Activated T-helper 2 cell treated with anti-CD3 and anti-CD28 coated beads, Interferon-gamma antibody, Interleukin-2, Interleukin-4, amounts not matched to agents 10 μg/mL and 5 μg/mL and 100 μg/mL, durations not matched to agents 14 hours and 24 hours and 36 hours (primary cell): ENCODE results near the gene TAF10. TPM values are rescaled to one million over a fixed set of nuclear protein-coding genes. Genes with fewer than 3 reads are reported as not detected.

Experiments
- DNase-seq: peaks from one replicate; pipeline ENCODE4 v3.0.0; 2021; ENCODE audit warnings: low spot score
- H3K27ac Mint-ChIP-seq: one replicate; pipeline ENCODE4 v1.8.0; 2021; ENCODE audit warnings: mixed read lengths
- H3K27me3 Mint-ChIP-seq: one replicate; pipeline ENCODE4 v1.8.0; 2021; ENCODE audit warnings: low read depth, mixed read lengths
- H3K36me3 Mint-ChIP-seq: one replicate; pipeline ENCODE4 v1.8.0; 2021; ENCODE audit warnings: low read depth, mixed read lengths
- H3K4me1 Mint-ChIP-seq: one replicate; pipeline ENCODE4 v1.8.0; 2021; ENCODE audit warnings: low read depth, mixed read lengths
- H3K4me3 Mint-ChIP-seq: one replicate; pipeline ENCODE4 v1.8.0; 2021; ENCODE audit warnings: low read depth, mild to moderate bottlenecking, moderate library complexity, mixed read lengths
- H3K9me3 Mint-ChIP-seq: one replicate; pipeline ENCODE4 v1.8.0; 2021; ENCODE audit warnings: mixed read lengths
- intact Hi-C: fragments of 100-400 bp; cut with micrococcal nuclease; formaldehyde crosslinking; loops from one replicate; pipeline ENCODE4 v1.15.1; 2023
- total RNA-seq: library from RNA; stranded (reverse); gene quantifications from 2 replicates; pipeline ENCODE4 v1.2.3, GENCODE V29; 2022

TAF10 gene
- total RNA-seq, 1 donor from 2014 or later, result 134 TPM

DNA sequence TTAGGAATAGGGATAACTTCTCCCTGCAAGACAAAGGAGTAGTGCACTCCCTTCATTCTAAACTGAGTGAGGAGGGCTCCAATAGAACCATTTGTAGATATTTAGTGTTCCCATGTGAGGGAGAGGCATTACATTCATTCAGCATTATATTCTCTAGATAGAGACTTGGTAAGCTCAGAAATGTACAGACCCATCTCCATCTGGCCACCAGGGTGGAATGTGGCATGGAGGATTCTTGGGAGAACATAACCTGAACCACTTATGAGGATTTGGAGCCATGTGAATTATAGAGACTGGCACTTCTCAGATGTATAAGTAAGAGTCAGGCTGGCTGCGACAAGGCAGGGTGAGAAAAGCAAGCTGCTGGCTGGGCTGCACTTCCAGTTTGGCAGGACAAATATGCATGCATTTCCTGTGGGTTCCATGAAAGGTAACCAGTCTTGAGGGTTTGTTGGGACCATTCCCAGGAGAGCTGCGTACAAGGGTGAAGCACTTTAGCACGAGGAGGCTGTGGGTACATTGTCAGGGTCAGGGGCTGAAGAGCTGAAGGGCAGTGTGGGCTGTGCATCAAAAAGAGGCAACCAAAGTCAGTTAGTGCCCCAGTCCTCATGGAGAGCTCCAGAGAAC, 17.8 kb downstream of the TAF10 start:
- Mint-ChIP-seq H3K27ac (no peak overlapping the region), H3K4me1 (peaks cover 12% of the 10 kb centered on the region), H3K27me3 (no peaks in the 10 kb centered on the region), H3K9me3 (no peaks in the 10 kb centered on the region), H3K36me3 (peaks cover 65% of the 10 kb centered on the region), H3K4me3 (no peak overlapping the region)
- intact Hi-C loops, result no loop called here
- no peak for DNase-seq

DNA sequence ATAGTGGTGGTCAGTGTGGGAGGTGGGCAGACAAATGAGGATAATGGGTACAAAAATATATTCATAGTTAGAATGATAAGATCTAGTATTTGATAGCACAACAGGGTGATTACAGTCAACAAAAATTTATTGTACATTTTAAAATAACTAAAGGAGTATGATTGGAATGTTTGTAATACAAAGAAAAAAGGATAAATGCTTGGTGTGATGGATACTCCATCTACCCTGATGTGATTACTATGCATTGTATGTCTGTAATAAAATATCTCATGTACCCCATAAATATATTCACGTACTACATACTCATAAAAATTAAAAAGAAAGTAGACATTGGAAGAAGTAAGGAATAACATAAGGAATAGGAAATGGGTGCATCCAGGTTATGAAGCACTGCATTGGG, 24.0 kb downstream of the TAF10 start:
- peaks cover 21% of the 10 kb centered on the region for H3K9me3 Mint-ChIP-seq
- DNase-seq, result no peak
- no peak overlapping the region for H3K27ac Mint-ChIP-seq
- H3K4me3 Mint-ChIP-seq, result no peak overlapping the region
- H3K27me3 Mint-ChIP-seq, result no peaks in the 10 kb centered on the region
- no peaks in the 10 kb centered on the region for H3K4me1 Mint-ChIP-seq
- peaks cover 45% of the 10 kb centered on the region for H3K36me3 Mint-ChIP-seq
- intact Hi-C loops, result no loop called here

DNA sequence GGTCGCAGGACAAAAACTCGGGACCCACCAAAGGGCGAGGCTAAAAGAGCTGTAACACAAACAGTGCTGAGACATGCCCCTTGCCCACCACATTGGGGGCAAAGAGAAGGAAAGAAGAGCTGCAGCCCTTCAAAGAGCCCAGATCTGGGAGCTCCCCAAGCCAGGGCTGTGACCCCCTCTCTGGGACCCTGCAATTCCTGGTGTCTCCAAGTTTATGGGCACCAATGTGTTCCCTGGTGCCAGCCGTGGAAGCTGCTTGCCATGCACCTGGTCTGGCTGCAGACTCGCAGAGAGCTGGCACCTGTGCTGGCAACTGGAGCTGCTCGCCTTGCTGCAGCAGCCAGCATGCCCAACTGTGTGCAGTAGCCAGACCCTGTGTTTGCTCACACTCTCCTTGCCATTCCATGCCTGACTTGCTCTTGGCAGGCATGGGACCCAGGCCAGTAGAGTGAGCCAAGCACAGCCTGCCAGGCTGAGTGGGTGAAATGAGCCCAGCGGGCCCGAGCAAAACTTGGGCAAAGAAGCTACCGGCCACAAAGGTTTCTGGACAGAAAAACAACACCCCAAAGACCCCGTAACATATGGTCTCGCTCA, 24.6 kb downstream of the TAF10 start:
- H3K4me1 Mint-ChIP-seq, result no peaks in the 10 kb centered on the region
- no peak overlapping the region for H3K4me3 Mint-ChIP-seq
- peaks cover 47% of the 10 kb centered on the region for H3K36me3 Mint-ChIP-seq
- H3K27ac Mint-ChIP-seq, result no peak overlapping the region
- intact Hi-C loops, result no loop called here
- H3K27me3 Mint-ChIP-seq, result no peaks in the 10 kb centered on the region
- no peak for DNase-seq
- peaks cover 24% of the 10 kb centered on the region for H3K9me3 Mint-ChIP-seq

DNA sequence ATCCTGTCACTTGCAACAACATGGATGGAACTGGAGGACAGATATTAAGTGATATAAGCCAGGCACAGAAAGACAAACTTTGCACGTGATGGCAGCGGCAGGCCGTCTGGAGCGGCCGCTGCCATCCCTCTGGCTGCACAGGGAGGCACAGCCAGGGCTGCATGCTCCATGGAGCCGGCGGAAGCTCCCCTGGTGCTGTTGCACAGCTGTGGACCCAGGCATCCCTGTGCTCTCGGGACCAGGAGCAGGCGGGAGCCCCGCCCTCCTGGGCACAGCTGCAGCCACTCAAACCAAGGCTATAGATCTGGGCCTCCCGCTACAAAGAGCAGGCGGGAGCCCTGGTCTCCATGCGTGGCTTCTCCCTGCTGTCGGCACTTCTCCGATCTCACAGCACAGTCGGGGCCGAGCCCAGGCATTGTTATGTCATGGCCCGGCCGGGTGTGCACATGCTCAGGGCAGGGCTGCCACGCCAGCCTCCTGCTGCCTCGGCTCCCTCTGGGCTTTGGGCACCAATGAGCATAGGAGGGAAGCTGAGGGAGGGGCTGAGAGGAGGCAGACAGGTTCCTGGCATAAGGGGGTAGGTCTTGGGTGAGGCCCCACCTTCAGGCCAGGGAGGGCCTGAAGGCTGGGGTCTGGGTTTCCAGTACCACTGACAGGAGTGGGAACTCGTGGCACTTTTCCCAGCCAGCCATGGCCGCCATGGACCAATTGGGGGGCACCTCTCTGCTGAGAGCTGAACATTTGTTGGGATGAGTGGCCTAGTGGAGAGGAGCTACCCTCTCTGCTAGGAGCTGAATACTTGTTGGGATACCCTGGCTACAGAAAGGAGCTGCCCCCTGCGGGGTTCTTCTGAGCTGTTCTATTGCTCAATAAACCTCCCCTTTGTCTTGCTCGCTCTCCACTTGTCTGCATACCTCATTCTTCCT, 25.3 kb downstream of the TAF10 start:
- H3K4me3 Mint-ChIP-seq, result no peak overlapping the region
- H3K27ac Mint-ChIP-seq, result no peak overlapping the region
- H3K9me3 Mint-ChIP-seq, result peaks cover 28% of the 10 kb centered on the region
- no peaks in the 10 kb centered on the region for H3K27me3 Mint-ChIP-seq
- H3K36me3 Mint-ChIP-seq, result peaks cover 45% of the 10 kb centered on the region
- intact Hi-C loops, result no loop called here
- no peaks in the 10 kb centered on the region for H3K4me1 Mint-ChIP-seq
- no peak for DNase-seq

DNA sequence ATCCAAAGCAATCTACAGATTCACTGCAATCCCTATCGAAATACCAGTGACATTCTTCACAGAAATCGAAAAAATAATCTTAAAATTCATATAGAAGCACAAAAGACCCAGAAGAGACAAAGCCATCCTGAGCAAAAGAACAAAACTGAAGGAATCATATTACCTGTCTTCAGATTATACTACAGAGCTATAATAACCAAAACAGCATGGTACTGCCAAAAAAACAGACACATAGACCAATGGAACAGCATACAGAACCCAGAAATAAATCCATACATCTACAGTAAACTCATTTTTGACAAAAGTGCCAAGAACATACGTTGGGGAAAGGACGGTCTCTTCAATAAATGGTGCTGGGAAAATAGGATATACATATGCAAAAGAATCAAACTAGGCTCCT, 27.5 kb downstream of the TAF10 start:
- DNase-seq, result no peak
- no peaks in the 10 kb centered on the region for H3K4me1 Mint-ChIP-seq
- intact Hi-C loops, result no loop called here
- H3K36me3 Mint-ChIP-seq, result peaks cover 44% of the 10 kb centered on the region
- H3K27ac Mint-ChIP-seq, result no peak overlapping the region
- H3K9me3 Mint-ChIP-seq, result peaks cover 28% of the 10 kb centered on the region
- H3K4me3 Mint-ChIP-seq, result no peak overlapping the region
- H3K27me3 Mint-ChIP-seq, result no peaks in the 10 kb centered on the region

DNA sequence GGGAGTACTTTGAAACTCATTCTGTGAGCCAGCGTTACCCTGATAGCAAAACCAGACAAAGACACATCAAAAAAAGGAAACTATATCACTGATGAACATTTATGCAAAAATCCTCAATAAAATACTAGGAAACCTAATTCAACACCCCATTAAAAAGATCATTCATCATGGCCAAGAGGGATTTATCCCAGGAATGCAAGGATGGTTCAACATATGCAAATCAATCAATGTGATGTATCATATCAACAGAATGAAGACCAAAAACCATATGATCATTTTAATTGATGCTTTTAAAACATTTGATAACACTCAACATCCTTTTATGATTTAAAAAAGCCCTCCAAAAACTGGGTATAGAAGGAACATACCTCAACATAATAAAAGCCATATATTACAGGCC, 28.4 kb downstream of the TAF10 start:
- Mint-ChIP-seq H3K9me3 (peaks cover 28% of the 10 kb centered on the region), H3K4me1 (no peaks in the 10 kb centered on the region), H3K27ac (no peak overlapping the region), H3K36me3 (peaks cover 44% of the 10 kb centered on the region), H3K27me3 (no peaks in the 10 kb centered on the region), H3K4me3 (no peak overlapping the region)
- no peak for DNase-seq
- intact Hi-C loops, result no loop called here

DNA sequence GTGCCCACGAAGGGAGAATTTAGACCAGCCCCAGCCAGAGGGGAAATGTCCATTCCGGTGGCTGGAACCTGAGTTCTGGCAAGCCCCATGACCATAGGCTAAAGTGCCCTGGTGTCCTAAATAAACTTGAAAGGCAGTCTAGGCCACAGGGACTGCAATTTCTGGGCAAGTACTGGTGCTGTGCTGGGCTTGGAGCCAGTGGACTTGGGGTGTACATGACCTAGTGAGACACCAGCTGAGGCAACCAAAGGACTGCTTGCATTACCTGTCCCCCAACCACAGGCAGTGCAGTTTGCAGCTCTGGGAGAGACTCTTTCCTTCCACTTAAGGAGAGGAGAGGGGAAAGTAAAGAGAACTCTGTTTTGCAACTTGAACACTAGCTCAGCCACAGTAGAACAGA, 32.3 kb downstream of the TAF10 start:
- Mint-ChIP-seq H3K36me3 (peaks cover 34% of the 10 kb centered on the region), H3K27me3 (no peaks in the 10 kb centered on the region), H3K27ac (no peak overlapping the region), H3K9me3 (peaks cover 24% of the 10 kb centered on the region), H3K4me1 (no peaks in the 10 kb centered on the region), H3K4me3 (no peak overlapping the region)
- DNase-seq, result no peak
- intact Hi-C loops, result no loop called here

DNA sequence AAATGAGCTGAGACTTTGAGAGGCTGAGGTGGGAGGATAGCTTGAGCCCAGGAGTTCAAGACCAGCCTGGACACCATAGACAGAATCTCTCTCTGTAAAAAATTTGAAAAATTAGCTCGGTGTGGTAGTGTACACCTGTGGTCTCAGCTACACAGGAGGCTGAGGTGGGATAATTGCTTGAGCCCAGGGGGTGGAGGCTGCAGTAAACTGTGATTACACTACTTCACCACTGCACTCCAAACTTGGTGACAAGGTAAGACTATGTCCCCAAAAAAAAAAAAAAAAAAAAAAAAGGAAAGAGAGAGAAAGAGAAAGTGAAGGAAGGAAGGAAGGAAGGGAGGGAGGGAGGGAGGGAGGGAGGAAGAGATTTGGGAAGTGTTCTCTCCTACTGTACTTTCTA, 33.9 kb downstream of the TAF10 start:
- intact Hi-C loops, result no loop called here

DNA sequence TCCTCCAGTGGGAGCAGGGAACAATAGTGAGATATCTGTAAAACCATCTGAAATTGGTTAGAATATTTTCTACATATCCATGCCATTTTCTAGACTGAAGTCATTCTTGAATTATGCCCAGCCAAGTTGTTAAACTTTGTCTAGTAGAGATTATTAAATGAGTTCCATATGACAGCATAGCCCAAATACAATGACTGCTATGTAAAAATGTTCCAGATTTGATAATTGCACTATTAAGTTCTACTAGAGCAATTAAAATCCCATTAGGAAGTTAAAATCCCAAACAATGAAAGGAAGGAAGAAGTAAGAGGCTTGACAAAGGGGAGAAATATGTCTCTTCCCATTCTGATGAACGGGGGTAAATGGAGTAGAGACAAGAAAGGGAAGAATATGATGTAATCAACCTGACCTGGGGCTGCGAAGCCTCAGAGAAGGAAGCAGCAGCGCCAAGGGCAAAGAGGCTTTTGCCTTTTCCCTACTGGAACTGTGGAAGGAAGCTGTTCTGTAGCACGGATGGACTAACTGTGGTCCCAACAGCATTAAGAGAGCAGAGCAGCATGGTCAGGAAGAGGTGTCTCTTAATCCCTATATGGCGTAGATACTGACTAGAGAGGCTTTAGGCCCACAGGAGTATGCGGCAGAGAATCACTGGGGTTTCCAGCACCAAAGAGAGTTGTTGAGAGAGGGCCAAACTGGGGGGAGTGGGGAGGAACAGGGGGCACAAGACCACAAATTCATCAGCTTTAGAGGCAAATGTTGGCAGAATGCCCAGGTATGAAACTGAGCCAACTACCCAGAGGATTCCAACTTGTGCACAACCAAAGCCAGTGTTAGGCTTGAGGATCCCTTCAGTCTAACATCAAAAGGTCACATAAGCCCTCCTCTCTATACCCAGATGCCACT, 35.3 kb downstream of the TAF10 start:
- no peak overlapping the region for H3K27ac Mint-ChIP-seq
- peaks cover 6% of the 10 kb centered on the region for H3K36me3 Mint-ChIP-seq
- H3K4me1 Mint-ChIP-seq, result no peaks in the 10 kb centered on the region
- intact Hi-C loops, result no loop called here
- H3K9me3 Mint-ChIP-seq, result no peaks in the 10 kb centered on the region
- no peak overlapping the region for H3K4me3 Mint-ChIP-seq
- no peak for DNase-seq
- H3K27me3 Mint-ChIP-seq, result no peaks in the 10 kb centered on the region

More for the DNA sequence above, 33.9 kb downstream of the TAF10 start:
- no peak for DNase-seq
- Mint-ChIP-seq H3K4me1 (no peaks in the 10 kb centered on the region), H3K27ac (no peak overlapping the region), H3K9me3 (peaks cover 9% of the 10 kb centered on the region), H3K4me3 (no peak overlapping the region), H3K36me3 (peaks cover 18% of the 10 kb centered on the region), H3K27me3 (no peaks in the 10 kb centered on the region)

DNA sequence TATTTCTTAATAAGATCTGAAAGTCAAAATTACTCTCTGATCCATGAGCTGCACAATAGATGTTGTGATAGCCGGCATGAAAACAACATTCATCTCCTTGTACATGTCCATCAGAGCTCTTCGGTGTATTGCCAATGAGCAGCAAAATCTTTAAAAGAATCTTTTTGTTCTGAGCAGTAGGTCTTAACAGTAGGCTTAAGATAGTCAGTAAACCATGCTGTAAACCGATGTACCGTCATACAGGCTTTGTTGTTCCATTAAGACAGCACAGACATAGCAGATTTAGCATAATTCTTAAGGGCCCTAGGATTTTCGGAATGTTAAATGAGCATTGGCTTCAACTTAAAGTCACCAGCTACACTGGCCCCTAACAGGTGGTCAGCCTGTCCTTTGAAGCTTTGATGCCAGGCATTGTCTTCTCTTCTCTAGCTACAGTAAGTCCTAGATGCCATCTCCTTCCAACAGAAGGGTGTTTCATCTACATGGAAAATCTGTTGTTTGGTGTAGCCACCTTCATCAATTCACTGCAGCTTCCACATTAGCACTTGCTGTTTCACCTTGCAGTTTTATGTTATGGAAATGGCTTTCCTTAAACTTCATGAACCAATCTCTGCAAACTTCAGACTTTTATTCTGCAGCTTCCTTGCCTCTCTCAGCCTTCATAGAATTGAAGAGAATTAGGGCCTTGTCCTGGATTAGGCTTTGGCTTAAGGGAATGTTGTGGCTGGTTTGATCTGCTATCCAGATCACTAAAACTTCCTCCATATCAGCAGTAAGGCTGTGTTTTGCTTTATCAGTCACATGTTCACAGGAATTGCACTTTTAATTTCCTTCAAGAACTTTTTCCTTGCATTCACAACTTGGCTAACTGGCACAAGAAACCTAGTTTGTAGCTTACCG, 37.0 kb downstream of the TAF10 start:
- DNase-seq, result no peak
- H3K36me3 Mint-ChIP-seq, result no peaks in the 10 kb centered on the region
- H3K27ac Mint-ChIP-seq, result no peak overlapping the region
- no peaks in the 10 kb centered on the region for H3K27me3 Mint-ChIP-seq
- intact Hi-C loops, result no loop called here
- H3K4me1 Mint-ChIP-seq, result no peaks in the 10 kb centered on the region
- H3K9me3 Mint-ChIP-seq, result no peaks in the 10 kb centered on the region
- no peak overlapping the region for H3K4me3 Mint-ChIP-seq

DNA sequence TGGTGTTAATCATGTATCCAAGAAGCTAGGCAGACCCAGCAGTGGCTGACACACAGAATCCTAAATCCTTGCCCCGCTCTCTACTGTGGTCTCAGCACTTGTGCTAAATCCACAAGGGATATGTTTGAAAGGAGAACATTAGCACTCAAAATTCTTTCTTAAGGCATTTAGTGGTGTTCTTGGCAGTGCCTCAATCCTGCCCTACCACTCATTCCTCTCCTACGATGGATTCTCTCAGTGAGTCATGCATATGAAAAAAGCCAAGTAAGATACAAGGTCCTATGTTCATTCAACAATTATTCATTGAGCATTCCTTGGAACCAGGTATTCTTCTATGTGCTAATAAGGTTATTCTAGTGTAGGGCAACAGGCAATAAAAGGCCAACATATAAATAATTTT, 39.8 kb downstream of the TAF10 start:
- Mint-ChIP-seq H3K4me3 (no peak overlapping the region), H3K27me3 (no peaks in the 10 kb centered on the region), H3K4me1 (no peaks in the 10 kb centered on the region), H3K27ac (no peak overlapping the region), H3K9me3 (no peaks in the 10 kb centered on the region), H3K36me3 (no peaks in the 10 kb centered on the region)
- no peak for DNase-seq
- intact Hi-C loops, result no loop called here
